Glutamatergic neuron (in vitro differentiated cells): Measurements from ENCODE around the gene ZFYVE28. TPM values are rescaled to one million over a fixed set of nuclear protein-coding genes. Genes with fewer than 3 reads are reported as not detected.

Experiments
- DNase-seq: peaks from one replicate; pipeline ENCODE4 v3.0.0; 2022
- H3K27ac Mint-ChIP-seq: one replicate; pipeline ENCODE4 v1.8.0; 2020; ENCODE audit warnings: mild to moderate bottlenecking, mixed read lengths, inconsistent platforms; ENCODE audit not compliant: unreplicated experiment
- H3K27me3 Mint-ChIP-seq: one replicate; pipeline ENCODE4 v1.8.0; 2020; ENCODE audit warnings: mild to moderate bottlenecking, moderate library complexity, mixed read lengths, inconsistent platforms; ENCODE audit not compliant: unreplicated experiment
- H3K36me3 Mint-ChIP-seq: one replicate; pipeline ENCODE4 v1.8.0; 2020; ENCODE audit warnings: mild to moderate bottlenecking, mixed read lengths, inconsistent platforms; ENCODE audit not compliant: unreplicated experiment
- H3K4me1 Mint-ChIP-seq: one replicate; pipeline ENCODE4 v1.8.0; 2020; ENCODE audit warnings: mild to moderate bottlenecking, low read depth, mixed read lengths, inconsistent platforms; ENCODE audit not compliant: unreplicated experiment
- H3K4me3 Mint-ChIP-seq: one replicate; pipeline ENCODE4 v1.8.0; 2020; ENCODE audit warnings: mild to moderate bottlenecking, mixed read lengths, inconsistent platforms; ENCODE audit not compliant: unreplicated experiment
- H3K9me3 Mint-ChIP-seq: one replicate; pipeline ENCODE4 v1.8.0; 2020; ENCODE audit warnings: mild to moderate bottlenecking, moderate library complexity, mixed read lengths, inconsistent platforms; ENCODE audit not compliant: unreplicated experiment
- total RNA-seq: library from RNA; stranded (reverse); fragmentation: NEBNext Ultra II Directional; extraction: Animal tissue kit (Norgen Biotek cat#: 25700); gene quantifications from one replicate; pipeline ENCODE4 v1.2.1, GENCODE V29; 2021; ENCODE audit not compliant: unreplicated experiment
- TF ChIP-seq, protein P1 (sequence below): fragments of 200-600 bp; sonication (generic); IDR thresholded peaks from one replicate; pipeline ENCODE4 v1.5.0; 2021; ENCODE audit not compliant: partially characterized antibody, unreplicated experiment

Gene ZFYVE28
- total RNA-seq, 1 donor from 2014 or later = 4.8 TPM

GRCh38 chr4:2366252-2367192 lies 51.9 kb downstream of the ZFYVE28 start:
- Mint-ChIP-seq H3K36me3 (peaks cover 16% of the 10 kb centered on the region), H3K27ac (no peak overlapping the region), H3K9me3 (peaks cover 8% of the 10 kb centered on the region), H3K4me1 (peaks cover 19% of the 10 kb centered on the region), H3K4me3 (no peak overlapping the region), H3K27me3 (peaks cover 14% of the 10 kb centered on the region)
- TF ChIP-seq, protein P1, sequence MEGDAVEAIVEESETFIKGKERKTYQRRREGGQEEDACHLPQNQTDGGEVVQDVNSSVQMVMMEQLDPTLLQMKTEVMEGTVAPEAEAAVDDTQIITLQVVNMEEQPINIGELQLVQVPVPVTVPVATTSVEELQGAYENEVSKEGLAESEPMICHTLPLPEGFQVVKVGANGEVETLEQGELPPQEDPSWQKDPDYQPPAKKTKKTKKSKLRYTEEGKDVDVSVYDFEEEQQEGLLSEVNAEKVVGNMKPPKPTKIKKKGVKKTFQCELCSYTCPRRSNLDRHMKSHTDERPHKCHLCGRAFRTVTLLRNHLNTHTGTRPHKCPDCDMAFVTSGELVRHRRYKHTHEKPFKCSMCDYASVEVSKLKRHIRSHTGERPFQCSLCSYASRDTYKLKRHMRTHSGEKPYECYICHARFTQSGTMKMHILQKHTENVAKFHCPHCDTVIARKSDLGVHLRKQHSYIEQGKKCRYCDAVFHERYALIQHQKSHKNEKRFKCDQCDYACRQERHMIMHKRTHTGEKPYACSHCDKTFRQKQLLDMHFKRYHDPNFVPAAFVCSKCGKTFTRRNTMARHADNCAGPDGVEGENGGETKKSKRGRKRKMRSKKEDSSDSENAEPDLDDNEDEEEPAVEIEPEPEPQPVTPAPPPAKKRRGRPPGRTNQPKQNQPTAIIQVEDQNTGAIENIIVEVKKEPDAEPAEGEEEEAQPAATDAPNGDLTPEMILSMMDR = no peak
- DNase-seq = no peak

- H3K4me3 Mint-ChIP-seq = no peak overlapping the region
- peaks cover 25% of the 10 kb centered on the region for H3K4me1 Mint-ChIP-seq
- TF ChIP-seq, protein P1 = no peak
Observed at GRCh38 chr4:2365913-2366210, 52.6 kb downstream of the ZFYVE28 start.

DNA sequence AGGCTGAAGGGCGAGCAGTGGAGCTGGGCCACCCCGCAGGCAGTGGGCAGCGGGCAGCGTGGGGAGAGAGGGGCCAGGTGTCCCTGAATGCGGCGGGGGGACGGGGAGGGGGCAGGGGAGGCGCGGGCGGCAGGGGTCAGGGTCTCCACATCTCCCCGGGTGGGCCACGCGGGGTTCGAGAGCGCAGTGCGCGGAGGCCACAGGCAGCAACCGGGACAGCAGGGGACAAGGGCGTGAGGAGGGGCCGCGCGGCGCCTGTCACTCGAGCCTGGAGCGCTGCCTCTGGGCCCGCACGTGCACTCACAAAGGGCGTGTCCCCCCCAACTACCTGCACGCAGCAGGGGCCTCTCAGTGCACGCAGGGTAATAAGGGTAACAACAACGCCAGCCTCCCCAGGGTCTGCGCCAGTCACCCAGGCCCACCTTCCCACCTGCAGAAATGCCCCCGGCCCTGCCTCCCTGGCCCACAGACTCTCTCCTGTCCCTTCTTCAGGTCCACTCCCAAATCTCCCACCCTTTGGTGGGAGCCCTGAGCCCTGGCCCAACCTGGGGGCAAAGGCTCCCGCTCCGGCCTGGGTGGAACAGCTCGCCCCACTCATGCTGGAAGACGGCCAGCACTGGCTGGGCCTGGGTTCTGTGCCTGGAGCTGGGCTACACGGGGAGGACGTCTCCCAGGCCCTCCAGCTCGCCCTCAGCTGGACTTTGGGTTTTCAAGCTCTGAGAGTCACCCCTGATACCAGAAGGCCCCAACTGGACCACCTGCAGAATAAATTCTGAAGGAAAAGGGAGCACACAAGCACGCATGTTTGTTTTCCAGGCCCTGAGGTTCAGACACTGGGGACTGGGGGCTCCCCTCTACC lies 53.2 kb downstream of the ZFYVE28 start:
- no peak overlapping the region for H3K4me3 Mint-ChIP-seq
- H3K27ac Mint-ChIP-seq = no peak overlapping the region
- H3K9me3 Mint-ChIP-seq = peaks cover 2% of the 10 kb centered on the region
- peaks cover 15% of the 10 kb centered on the region for H3K27me3 Mint-ChIP-seq
- peaks cover 16% of the 10 kb centered on the region for H3K36me3 Mint-ChIP-seq
- no peak for DNase-seq
- TF ChIP-seq, protein P1 = no peak
- peaks cover 27% of the 10 kb centered on the region for H3K4me1 Mint-ChIP-seq

More at GRCh38 chr4:2365913-2366210, 52.6 kb downstream of the ZFYVE28 start:
- H3K36me3 Mint-ChIP-seq = peaks cover 16% of the 10 kb centered on the region
- no peak for DNase-seq
- peaks cover 3% of the 10 kb centered on the region for H3K9me3 Mint-ChIP-seq
- peak overlapping the region; percentile 20 for H3K27ac Mint-ChIP-seq
- peaks cover 15% of the 10 kb centered on the region for H3K27me3 Mint-ChIP-seq

- DNase-seq = no peak
- H3K27me3 Mint-ChIP-seq = peaks cover 10% of the 10 kb centered on the region
- H3K27ac Mint-ChIP-seq = no peak overlapping the region
- H3K9me3 Mint-ChIP-seq = no peaks in the 10 kb centered on the region
- TF ChIP-seq, protein P1 = no peak
- H3K4me3 Mint-ChIP-seq = no peak overlapping the region
- H3K36me3 Mint-ChIP-seq = peaks cover 16% of the 10 kb centered on the region
- H3K4me1 Mint-ChIP-seq = peaks cover 30% of the 10 kb centered on the region
Observed at GRCh38 chr4:2364654-2365053, 53.8 kb downstream of the ZFYVE28 start.
